ENCODE data around the gene TEAD1. TPM values are rescaled to one million over a fixed set of nuclear protein-coding genes. Genes with fewer than 3 reads are reported as not detected.

TEAD1 gene
- total and polyA plus RNA-seq, 4 donors: 9.1 to 38.4 (median 10.7) TPM

DNA sequence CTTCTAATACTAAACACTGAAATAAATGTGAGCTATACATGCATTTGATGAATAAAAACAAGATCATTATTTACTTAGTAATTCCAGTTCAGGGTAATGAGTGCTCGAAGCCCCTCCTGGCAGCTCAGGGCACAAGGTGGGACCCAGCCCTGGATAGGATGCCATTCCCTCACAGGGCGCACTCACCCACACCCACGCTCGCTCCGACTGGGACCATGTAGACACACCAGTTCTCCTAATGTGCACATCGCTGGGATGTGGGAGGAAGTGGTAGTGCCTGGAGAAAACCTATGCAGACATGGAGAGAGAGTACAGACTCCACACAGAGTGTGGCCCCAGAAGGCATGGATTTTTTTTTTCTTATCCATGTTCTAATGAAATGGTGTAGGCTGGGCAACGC, 290.4 kb downstream of the TEAD1 start:
- Histone ChIP-seq H3K36me3 (ENCODE audit: control insufficient read depth in 4 of 4, insufficient read depth in 3 of 4, low read depth in 1 of 4, low read length in 3 of 4) (no peaks in the 10 kb centered on the region), H3K9ac (ENCODE audit: low read depth in 1 of 2, low read length in 2 of 2) (no peak overlapping the region), H3K27me3 (ENCODE audit: control insufficient read depth in 4 of 4, insufficient read depth in 4 of 4, low read length in 3 of 4) (no peaks in the 10 kb centered on the region), H3K4me3 (ENCODE audit: low read depth in 1 of 3, low read length in 3 of 3) (no peak overlapping the region), H3K27ac (ENCODE audit: low read depth in 1 of 2, low read length in 2 of 2) (no peak overlapping the region), H3K4me1 (ENCODE audit: control insufficient read depth in 4 of 4, insufficient read depth in 4 of 4, low read length in 3 of 4) (peaks cover 0 to 3% (median 0%) of the 10 kb centered on the region in 4 donors), H3K9me3 (ENCODE audit: control insufficient read depth in 4 of 4, low read length in 3 of 4) (no peaks in the 10 kb centered on the region)
- 90% methylated on average over 7 of the region's 7 CpGs for WGBS
- TF ChIP-seq JUND (IDR thresholded peaks at IDR 0.05) (no peak), FOXA2 (IDR thresholded peaks at IDR 0.05) (no peak), HNF4A (conservative IDR thresholded peaks at IDR 0.05) (no peak), ATF3 (IDR thresholded peaks at IDR 0.05) (no peak), YY1 (IDR thresholded peaks at IDR 0.05) (no peak), HNF4G (IDR thresholded peaks at IDR 0.05) (no peak), RXRA (IDR thresholded peaks at IDR 0.05) (no peak), RAD21 (IDR thresholded peaks at IDR 0.05) (no peak), REST (IDR thresholded peaks at IDR 0.05) (no peak), MAX (IDR thresholded peaks at IDR 0.05) (no peak), TAF1 (conservative IDR thresholded peaks at IDR 0.05) (no peak), CTCF (IDR thresholded peaks at IDR 0.05; ENCODE audit: low read depth, low read length, missing input control) (no peak), NR2F2 (IDR thresholded peaks at IDR 0.05) (no peak), SP1 (IDR thresholded peaks at IDR 0.05) (no peak)
- TF ChIP-seq, protein P1, sequence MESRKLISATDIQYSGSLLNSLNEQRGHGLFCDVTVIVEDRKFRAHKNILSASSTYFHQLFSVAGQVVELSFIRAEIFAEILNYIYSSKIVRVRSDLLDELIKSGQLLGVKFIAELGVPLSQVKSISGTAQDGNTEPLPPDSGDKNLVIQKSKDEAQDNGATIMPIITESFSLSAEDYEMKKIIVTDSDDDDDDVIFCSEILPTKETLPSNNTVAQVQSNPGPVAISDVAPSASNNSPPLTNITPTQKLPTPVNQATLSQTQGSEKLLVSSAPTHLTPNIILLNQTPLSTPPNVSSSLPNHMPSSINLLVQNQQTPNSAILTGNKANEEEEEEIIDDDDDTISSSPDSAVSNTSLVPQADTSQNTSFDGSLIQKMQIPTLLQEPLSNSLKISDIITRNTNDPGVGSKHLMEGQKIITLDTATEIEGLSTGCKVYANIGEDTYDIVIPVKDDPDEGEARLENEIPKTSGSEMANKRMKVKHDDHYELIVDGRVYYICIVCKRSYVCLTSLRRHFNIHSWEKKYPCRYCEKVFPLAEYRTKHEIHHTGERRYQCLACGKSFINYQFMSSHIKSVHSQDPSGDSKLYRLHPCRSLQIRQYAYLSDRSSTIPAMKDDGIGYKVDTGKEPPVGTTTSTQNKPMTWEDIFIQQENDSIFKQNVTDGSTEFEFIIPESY (IDR thresholded peaks at IDR 0.05): no peak
- DNase-seq (ENCODE audit: low spot score): no peak

GRCh38 chr11:12966002-12966401, 291.8 kb downstream of the TEAD1 start:
- Histone ChIP-seq H3K27me3 (ENCODE audit: control insufficient read depth in 4 of 4, insufficient read depth in 4 of 4, low read length in 3 of 4) (no peaks in the 10 kb centered on the region), H3K36me3 (ENCODE audit: control insufficient read depth in 4 of 4, insufficient read depth in 3 of 4, low read depth in 1 of 4, low read length in 3 of 4) (no peaks in the 10 kb centered on the region), H3K4me1 (ENCODE audit: control insufficient read depth in 4 of 4, insufficient read depth in 4 of 4, low read length in 3 of 4) (peaks cover 0 to 3% (median 0%) of the 10 kb centered on the region in 4 donors), H3K27ac (ENCODE audit: low read depth in 1 of 2, low read length in 2 of 2) (no peak overlapping the region), H3K9me3 (ENCODE audit: control insufficient read depth in 4 of 4, low read length in 3 of 4) (no peaks in the 10 kb centered on the region), H3K9ac (ENCODE audit: low read depth in 1 of 2, low read length in 2 of 2) (no peak overlapping the region), H3K4me3 (ENCODE audit: low read depth in 1 of 3, low read length in 3 of 3) (no peak overlapping the region)
- 85% methylated on average over 5 of the region's 5 CpGs for WGBS
- DNase-seq (ENCODE audit: low spot score): no peak
- TF ChIP-seq ATF3 (IDR thresholded peaks at IDR 0.05) (no peak), FOXA1 (IDR thresholded peaks at IDR 0.05) (no peak), EGR1 (IDR thresholded peaks at IDR 0.05; ENCODE audit: low read depth in 2 of 2) (no peak), HNF4A (conservative IDR thresholded peaks at IDR 0.05) (no peak), YY1 (IDR thresholded peaks at IDR 0.05) (no peak), GABPA (IDR thresholded peaks at IDR 0.05 in 1 of 2, conservative IDR thresholded peaks at IDR 0.05 in 1 of 2) (no peak), REST (IDR thresholded peaks at IDR 0.05) (no peak), NR2F2 (IDR thresholded peaks at IDR 0.05) (no peak), JUND (IDR thresholded peaks at IDR 0.05) (no peak), HNF4G (IDR thresholded peaks at IDR 0.05) (no peak), TAF1 (conservative IDR thresholded peaks at IDR 0.05) (no peak), FOXA2 (IDR thresholded peaks at IDR 0.05) (no peak), RAD21 (IDR thresholded peaks at IDR 0.05) (no peak), RXRA (IDR thresholded peaks at IDR 0.05) (no peak)
- TF ChIP-seq, protein P1 (IDR thresholded peaks at IDR 0.05): no peak

Data from liver (tissue), 9 donors.